Stimulated activated CD4-positive, alpha-beta T cell treated with anti-CD3 and anti-CD28 coated beads, Interleukin-2, amount 100 ng/mL, for 4 hours (primary cell): Measurements from ENCODE around the gene PRKCA.
"Not testable (repeated sequence)": the region's sequence is repeated elsewhere in the genome, so short reads cannot be mapped to it uniquely, and the experiment has no call there.

ENCODE experiments used
- DNase-seq: peaks from one replicate; pipeline ENCODE4 v3.0.0-alpha.2; 2020; ENCODE audit warnings: low read depth

PRKCA gene

GRCh38 chr17:66578781-66579489, 276.5 kb downstream of the PRKCA start:
- no peak for DNase-seq

GRCh38 chr17:66579556-66579955, 277.1 kb downstream of the PRKCA start:
- no peak for DNase-seq

- DNase-seq, result no peak
These were observed 278.0 kb downstream of the PRKCA start for GRCh38 chr17:66580184-66580955.

GRCh38 chr17:66580956-66581391, 278.6 kb downstream of the PRKCA start:
- DNase-seq, result no peak

GRCh38 chr17:66582373-66583111, 280.1 kb downstream of the PRKCA start:
- DNase-seq, result no peak

GRCh38 chr17:66583112-66583748, 280.8 kb downstream of the PRKCA start:
- DNase-seq, result no peak

- DNase-seq, result no peak
These were observed 282.5 kb downstream of the PRKCA start for GRCh38 chr17:66584927-66585326.

- DNase-seq, result no peak
These were observed 283.1 kb downstream of the PRKCA start for GRCh38 chr17:66585472-66585871.

- no peak for DNase-seq
These were observed 287.5 kb downstream of the PRKCA start for GRCh38 chr17:66589892-66590291.

- DNase-seq, result no peak
These were observed 290.7 kb downstream of the PRKCA start for GRCh38 chr17:66593116-66593515.

- DNase-seq, result no peak
These were observed 293.5 kb downstream of the PRKCA start for GRCh38 chr17:66595893-66596292.

- DNase-seq, result no peak
These were observed 300.4 kb downstream of the PRKCA start for GRCh38 chr17:66602659-66603384.

- DNase-seq, result no peak
These were observed 302.0 kb downstream of the PRKCA start for GRCh38 chr17:66604376-66604775.

GRCh38 chr17:66605541-66605940, 303.1 kb downstream of the PRKCA start:
- no peak for DNase-seq

- no peak for DNase-seq
These were observed 308.1 kb downstream of the PRKCA start for GRCh38 chr17:66610361-66611133.

- no peak for DNase-seq
These were observed 309.0 kb downstream of the PRKCA start for GRCh38 chr17:66611397-66611796.

GRCh38 chr17:66612993-66613392, 310.6 kb downstream of the PRKCA start:
- DNase-seq, result no peak

GRCh38 chr17:66614469-66614868, 312.1 kb downstream of the PRKCA start:
- DNase-seq, result no peak

- DNase-seq, result no peak
These were observed 316.8 kb downstream of the PRKCA start for GRCh38 chr17:66619206-66619605.

- no peak for DNase-seq
These were observed 318.1 kb downstream of the PRKCA start for GRCh38 chr17:66620528-66620927.

- not testable (repeated sequence) for DNase-seq
These were observed 322.2 kb downstream of the PRKCA start for GRCh38 chr17:66624630-66625029.
